Peyer's patch (tissue), 4 donors: Measurements from ENCODE around the gene OR10A5. TPM values are rescaled to one million over a fixed set of nuclear protein-coding genes. Genes with fewer than 3 reads are reported as not detected.

Source experiments
- DNase-seq, 3 donors: peaks; one replicate each; pipeline ENCODE4 v3.0.0-alpha.2; 2017 to 2019
- H3K27ac ChIP-seq, 4 donors: fragments of 200-600 bp; sonication (generic); one replicate each; pipeline ENCODE4 v1.5.1; 2016 to 2019
- H3K27me3 ChIP-seq, 2 donors: fragments of 200-600 bp; sonication (generic); one replicate each; pipeline ENCODE4 v1.5.1; 2019
- H3K36me3 ChIP-seq, 3 donors: fragments of 200-600 bp; sonication (generic); one replicate each; pipeline ENCODE4 v1.5.1; 2016 to 2019
- H3K4me1 ChIP-seq, 4 donors: fragments of 200-600 bp; sonication (generic); one replicate each; pipeline ENCODE4 v1.5.1; 2016 to 2019
- H3K4me3 ChIP-seq, 4 donors: fragments of 200-600 bp; sonication (generic); 1 replicate in 3 of 4; 2 replicates in 1 of 4; pipeline ENCODE4 v1.5.1; 2016 to 2019; ENCODE audit warnings: mild to moderate bottlenecking in 1 of 4
- H3K9me3 ChIP-seq, 4 donors: fragments of 200-600 bp; sonication (generic); one replicate each; pipeline ENCODE4 v1.5.1; 2016 to 2019; ENCODE audit warnings: mild to moderate bottlenecking in 1 of 4
- POLR2A ChIP-seq, 2 donors: fragments of 450-650 bp; IDR thresholded peaks; one replicate each; pipeline ENCODE4 v1.5.1; 2017; ENCODE audit warnings: antibody characterized with exemption in 2 of 2, mild to moderate bottlenecking in 2 of 2, moderate library complexity in 2 of 2
- total RNA-seq, 4 donors: library from RNA; depleted of rRNA; stranded (reverse); fragments of >200 nt; gene quantifications; one replicate each; pipeline ENCODE4 v1.1.0, GENCODE V29; 2016
- TF ChIP-seq, protein P1 (sequence below), 6 experiments: fragments of 450-650 bp in 4 of 6; fragments of 200-600 bp in 2 of 6; sonication (generic) in 1 of 6; IDR thresholded peaks; one replicate each; pipeline ENCODE4 v1.5.1; 2017 to 2019; ENCODE audit warnings: antibody characterized with exemption in 6 of 6, mild to moderate bottlenecking in 3 of 6, moderate library complexity in 1 of 6

Gene OR10A5
- total RNA-seq, 4 donors from 2014 or later: not detected

DNA sequence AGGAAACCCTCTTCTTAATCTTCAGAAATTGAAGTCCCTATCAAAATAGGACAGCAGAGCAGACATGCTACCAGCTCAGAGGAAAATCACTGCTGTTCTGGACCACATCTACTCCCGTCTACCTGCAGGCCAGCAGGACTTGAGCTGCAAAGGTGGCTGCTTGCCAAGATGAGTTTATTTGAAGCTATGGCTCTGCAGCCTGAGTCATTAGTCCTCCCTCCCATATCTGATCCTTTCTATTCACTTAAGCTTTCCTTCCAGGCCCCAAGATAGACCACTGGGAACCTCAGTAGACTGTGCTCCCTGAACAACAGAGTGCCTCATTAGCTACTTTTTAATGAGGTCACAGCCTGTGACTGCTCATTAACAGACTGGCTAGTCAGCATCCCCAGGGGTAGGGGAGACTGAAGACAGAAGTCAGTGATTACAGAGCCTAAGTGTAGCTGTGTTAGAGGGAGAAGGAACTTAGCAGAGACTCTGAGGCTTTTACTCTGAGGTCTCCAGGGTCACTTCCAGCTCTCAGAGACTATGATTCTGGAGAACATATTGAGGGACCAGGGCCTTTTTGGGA, 10.6 kb downstream of the OR10A5 start:
- no peaks in the 10 kb centered on the region for H3K27me3 ChIP-seq
- H3K27ac ChIP-seq: no peak overlapping the region
- no peaks in the 10 kb centered on the region for H3K4me1 ChIP-seq
- H3K9me3 ChIP-seq: peaks cover 0 to 3% (median 0%) of the 10 kb centered on the region in 4 donors
- no peak overlapping the region for H3K4me3 ChIP-seq
- TF ChIP-seq, protein P1, sequence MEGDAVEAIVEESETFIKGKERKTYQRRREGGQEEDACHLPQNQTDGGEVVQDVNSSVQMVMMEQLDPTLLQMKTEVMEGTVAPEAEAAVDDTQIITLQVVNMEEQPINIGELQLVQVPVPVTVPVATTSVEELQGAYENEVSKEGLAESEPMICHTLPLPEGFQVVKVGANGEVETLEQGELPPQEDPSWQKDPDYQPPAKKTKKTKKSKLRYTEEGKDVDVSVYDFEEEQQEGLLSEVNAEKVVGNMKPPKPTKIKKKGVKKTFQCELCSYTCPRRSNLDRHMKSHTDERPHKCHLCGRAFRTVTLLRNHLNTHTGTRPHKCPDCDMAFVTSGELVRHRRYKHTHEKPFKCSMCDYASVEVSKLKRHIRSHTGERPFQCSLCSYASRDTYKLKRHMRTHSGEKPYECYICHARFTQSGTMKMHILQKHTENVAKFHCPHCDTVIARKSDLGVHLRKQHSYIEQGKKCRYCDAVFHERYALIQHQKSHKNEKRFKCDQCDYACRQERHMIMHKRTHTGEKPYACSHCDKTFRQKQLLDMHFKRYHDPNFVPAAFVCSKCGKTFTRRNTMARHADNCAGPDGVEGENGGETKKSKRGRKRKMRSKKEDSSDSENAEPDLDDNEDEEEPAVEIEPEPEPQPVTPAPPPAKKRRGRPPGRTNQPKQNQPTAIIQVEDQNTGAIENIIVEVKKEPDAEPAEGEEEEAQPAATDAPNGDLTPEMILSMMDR (IDR thresholded peaks at IDR 0.05): no peak
- TF ChIP-seq POLR2A (IDR thresholded peaks at IDR 0.05): no peak
- no peaks in the 10 kb centered on the region for H3K36me3 ChIP-seq
- DNase-seq: no peak

GRCh38 chr11:6856871-6857270, 11.4 kb downstream of the OR10A5 start:
- TF ChIP-seq, protein P1 (IDR thresholded peaks at IDR 0.05): no peak
- no peak for TF ChIP-seq POLR2A (IDR thresholded peaks at IDR 0.05)
- Histone ChIP-seq H3K4me1 (no peaks in the 10 kb centered on the region), H3K27ac (no peak overlapping the region), H3K36me3 (no peaks in the 10 kb centered on the region), H3K9me3 (peaks cover 0 to 3% (median 0%) of the 10 kb centered on the region in 4 donors), H3K4me3 (no peak overlapping the region), H3K27me3 (no peaks in the 10 kb centered on the region)
- no peak for DNase-seq

DNA sequence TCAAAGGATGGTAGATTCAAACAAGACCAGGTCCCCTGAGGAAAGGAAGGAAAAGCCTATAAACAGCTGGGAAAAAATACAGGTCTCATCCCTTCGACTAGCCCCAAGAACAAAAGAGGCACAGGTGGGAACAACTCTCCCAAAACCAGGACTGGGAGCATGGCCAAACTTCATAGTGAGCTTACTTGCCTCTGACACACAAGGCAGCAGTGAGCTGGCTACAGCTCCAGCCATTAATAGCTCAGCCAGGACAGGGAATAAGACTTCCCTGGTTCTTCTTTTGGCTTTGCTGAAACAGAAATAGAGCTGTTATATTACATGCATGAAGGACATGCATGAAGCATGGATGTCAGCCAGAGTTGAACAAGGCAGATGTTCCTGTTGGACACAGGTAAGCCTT, 17.5 kb downstream of the OR10A5 start, which contains the start of gene OR10A2:
TSS of gene OR10A2 (plus strand) at position 97 of the 400 bp plus-strand sequence. CDS start 6,698 bp downstream, outside the sequence.
- TF ChIP-seq, protein P1 (IDR thresholded peaks at IDR 0.05): no peak
- TF ChIP-seq POLR2A (IDR thresholded peaks at IDR 0.05): no peak
- no peak for DNase-seq
- no peaks in the 10 kb centered on the region for H3K9me3 ChIP-seq

DNA sequence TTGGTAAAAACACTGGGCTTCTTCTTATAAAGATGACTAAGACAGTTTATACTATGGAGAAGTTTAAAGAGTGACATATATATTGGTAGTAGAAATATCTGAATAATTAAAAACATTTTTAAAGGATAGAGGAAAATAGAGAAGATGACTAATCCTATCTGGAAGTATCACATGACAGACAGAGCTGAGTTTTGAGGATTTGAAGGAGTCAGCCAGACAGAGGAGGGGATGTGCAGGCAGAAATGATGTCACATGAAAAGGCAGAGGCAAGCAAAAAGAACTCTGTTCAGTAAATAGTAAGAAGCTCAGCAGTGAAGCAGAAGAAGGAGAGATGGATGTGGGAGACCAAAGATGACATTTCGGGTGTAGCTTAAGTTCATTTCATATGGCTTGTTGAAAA, 19.0 kb downstream of the OR10A5 start:
- Histone ChIP-seq H3K4me1 (no peaks in the 10 kb centered on the region), H3K27ac (no peak overlapping the region), H3K4me3 (no peak overlapping the region), H3K36me3 (no peaks in the 10 kb centered on the region), H3K9me3 (no peaks in the 10 kb centered on the region), H3K27me3 (no peaks in the 10 kb centered on the region)
- no peak for TF ChIP-seq POLR2A (IDR thresholded peaks at IDR 0.05)
- TF ChIP-seq, protein P1 (IDR thresholded peaks at IDR 0.05): no peak
- no peak for DNase-seq

More for the DNA sequence above, 17.5 kb downstream of the OR10A5 start, which contains the start of gene OR10A2:
- H3K36me3 ChIP-seq: no peaks in the 10 kb centered on the region
- H3K4me1 ChIP-seq: no peaks in the 10 kb centered on the region
- H3K27ac ChIP-seq: no peak within 1 kb of the TSS
- H3K27me3 ChIP-seq: no peaks in the 10 kb centered on the region
- H3K4me3 ChIP-seq: no peak within 1 kb of the TSS

DNA sequence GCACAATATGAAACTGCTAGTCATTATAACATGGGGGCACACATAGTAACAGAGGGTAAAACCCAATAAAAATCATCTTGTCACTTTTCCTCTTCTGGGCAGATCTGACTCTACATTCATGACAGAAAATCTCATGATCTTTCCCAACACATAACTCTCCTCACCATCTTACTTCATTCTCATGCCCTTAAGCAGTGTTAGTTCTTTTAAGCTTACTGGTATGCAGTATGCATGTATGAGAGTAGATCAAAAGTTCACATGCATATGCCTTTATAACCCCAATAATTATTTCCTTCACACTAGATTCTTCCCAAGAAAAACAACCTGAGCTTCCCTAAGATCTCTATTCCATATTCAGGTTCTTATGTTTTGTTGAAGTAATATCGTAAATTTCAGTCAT, 25.8 kb downstream of the OR10A5 start:
- DNase-seq: no peak

More for the DNA sequence above, 25.8 kb downstream of the OR10A5 start:
- TF ChIP-seq, protein P1 (IDR thresholded peaks at IDR 0.05): no peak
- TF ChIP-seq POLR2A (IDR thresholded peaks at IDR 0.05): no peak
- no peak overlapping the region for H3K4me3 ChIP-seq
- H3K27ac ChIP-seq: no peak overlapping the region
- no peaks in the 10 kb centered on the region for H3K4me1 ChIP-seq
- no peaks in the 10 kb centered on the region for H3K9me3 ChIP-seq
- no peaks in the 10 kb centered on the region for H3K36me3 ChIP-seq
- H3K27me3 ChIP-seq: no peaks in the 10 kb centered on the region
